GDM1 (cell line): ENCODE data around the gene CTDSPL2.
"Not testable (repeated sequence)": the region's sequence is repeated elsewhere in the genome, so short reads cannot be mapped to it uniquely, and the experiment has no call there.

Experiments used
- DNase-seq: peaks from one replicate; lab custom pipeline; 2025; lab: John Stamatoyannopoulos, UW

CTDSPL2 gene

DNA sequence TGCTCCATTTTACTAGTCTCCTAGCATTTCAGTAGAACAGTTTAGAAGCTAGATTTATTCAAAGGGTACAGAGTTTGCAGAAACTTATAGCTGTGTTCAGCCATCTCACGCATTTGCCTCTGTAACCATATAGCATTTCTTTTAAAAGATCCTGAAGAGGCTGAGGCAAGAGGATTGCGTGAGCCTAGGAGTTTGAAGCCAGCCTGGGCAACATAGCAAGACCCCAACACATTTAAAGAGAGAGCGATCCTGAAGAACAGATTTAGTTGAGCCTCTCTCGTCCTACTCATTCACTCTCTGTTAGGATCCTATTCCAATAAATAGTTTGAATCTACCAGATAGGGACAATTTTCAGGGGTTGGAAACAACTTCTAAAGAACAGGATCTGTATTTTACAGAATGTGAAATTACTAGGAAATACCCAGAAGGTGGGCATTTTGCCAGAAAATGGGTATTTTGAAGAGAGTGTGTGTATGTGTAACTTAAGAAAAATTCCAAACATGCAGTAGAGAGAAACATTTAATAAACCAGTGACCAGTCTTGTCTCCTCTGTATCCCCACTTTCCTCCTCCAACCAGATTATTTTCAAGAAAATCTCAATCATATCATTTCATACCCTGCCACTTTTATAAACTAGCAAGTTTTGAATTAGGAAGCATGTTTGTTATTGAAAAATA is 114.0 kb downstream of the CTDSPL2 start:
- no peak for DNase-seq

GRCh38 chr15:44542596-44542995 is 115.2 kb downstream of the CTDSPL2 start:
- DNase-seq: no peak

DNA sequence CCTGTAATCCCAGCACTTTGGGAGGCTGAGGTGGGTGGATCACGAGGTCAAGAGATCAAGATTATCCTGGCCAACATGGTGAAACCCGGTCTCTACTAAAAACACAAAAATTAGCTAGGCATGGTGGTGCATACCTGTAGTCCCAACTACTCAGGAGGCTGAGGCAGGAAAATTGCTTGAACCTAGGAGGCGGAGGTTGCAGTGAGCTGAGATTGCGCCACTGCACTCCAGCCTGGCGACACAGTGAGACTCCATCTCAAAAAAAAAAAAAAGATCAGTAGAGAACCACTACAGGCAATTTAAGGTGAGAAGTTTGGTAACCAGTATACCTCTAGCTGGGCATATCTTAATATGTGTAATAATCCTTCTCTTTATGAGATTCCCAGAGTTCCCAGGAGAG is 117.3 kb downstream of the CTDSPL2 start:
- DNase-seq: not testable (repeated sequence)

GRCh38 chr15:44545913-44546802 is 118.7 kb downstream of the CTDSPL2 start:
- DNase-seq: no peak

GRCh38 chr15:44549152-44549551 is 121.7 kb downstream of the CTDSPL2 start:
- not testable (repeated sequence) for DNase-seq

DNA sequence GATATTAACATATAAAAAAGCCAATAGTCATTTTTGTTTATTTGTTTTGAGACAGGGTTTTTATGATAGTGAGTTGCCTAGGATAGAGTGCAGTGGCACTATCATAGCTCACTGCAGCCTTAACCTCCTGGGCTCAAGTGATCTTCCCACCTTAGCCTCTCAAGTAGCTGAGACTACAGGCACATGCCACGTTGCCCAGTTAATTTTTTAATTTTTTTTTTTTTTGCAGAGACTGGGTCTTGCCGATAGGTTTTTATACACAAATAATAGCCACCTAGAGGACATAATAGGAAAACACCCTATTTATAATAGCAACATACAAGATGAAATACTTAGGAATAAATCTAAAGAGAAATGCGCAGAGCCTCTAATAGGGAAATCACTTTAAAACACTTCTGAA is 122.8 kb downstream of the CTDSPL2 start:
- no peak for DNase-seq

- DNase-seq: no peak
Observed at GRCh38 chr15:44550734-44551133, 123.3 kb downstream of the CTDSPL2 start.

DNA sequence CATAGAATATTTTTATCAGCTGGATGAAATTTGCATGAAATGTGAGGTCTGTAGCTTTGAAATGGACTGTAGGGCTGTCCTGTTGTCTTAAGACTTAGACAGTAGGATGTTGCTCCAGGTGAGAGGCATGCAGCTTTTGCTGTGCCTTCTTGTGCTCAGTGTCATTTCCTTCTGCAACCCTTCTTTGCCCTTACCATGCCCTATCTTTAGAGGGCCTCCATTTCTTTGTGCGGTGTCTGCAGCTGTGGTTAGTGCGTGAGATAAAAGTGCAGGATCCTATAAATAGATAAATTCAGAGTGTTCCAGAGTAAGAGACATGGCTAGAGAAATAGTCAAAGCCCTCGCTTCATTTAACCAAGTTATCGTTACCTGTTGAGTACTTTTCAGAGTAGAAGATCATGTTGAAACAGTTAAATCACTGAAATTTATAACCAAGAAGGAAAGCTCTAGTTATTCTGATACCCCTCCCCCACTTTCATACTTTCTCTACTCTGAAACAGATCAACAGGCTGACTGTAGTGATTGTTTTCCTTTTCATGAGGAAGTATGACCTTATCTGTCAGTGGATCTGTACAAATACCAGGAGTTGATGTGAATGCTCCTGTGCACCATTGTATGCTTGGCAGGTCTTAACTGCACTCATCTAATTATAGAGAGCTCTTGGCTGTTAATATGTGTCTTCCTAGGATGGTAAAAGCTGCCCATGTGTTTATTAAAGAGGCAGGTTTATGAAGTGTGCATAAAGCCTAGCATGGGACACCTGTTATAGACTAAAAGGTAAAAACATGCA is 127.7 kb downstream of the CTDSPL2 start:
- DNase-seq: no peak

GRCh38 chr15:44560926-44561325 is 133.5 kb downstream of the CTDSPL2 start:
- not testable (repeated sequence) for DNase-seq

- DNase-seq: no peak
Observed at GRCh38 chr15:44565387-44566154, 138.1 kb downstream of the CTDSPL2 start.

GRCh38 chr15:44566155-44566540 is 138.7 kb downstream of the CTDSPL2 start:
- DNase-seq: no peak

GRCh38 chr15:44568338-44568737 is 140.9 kb downstream of the CTDSPL2 start:
- DNase-seq: no peak

DNA sequence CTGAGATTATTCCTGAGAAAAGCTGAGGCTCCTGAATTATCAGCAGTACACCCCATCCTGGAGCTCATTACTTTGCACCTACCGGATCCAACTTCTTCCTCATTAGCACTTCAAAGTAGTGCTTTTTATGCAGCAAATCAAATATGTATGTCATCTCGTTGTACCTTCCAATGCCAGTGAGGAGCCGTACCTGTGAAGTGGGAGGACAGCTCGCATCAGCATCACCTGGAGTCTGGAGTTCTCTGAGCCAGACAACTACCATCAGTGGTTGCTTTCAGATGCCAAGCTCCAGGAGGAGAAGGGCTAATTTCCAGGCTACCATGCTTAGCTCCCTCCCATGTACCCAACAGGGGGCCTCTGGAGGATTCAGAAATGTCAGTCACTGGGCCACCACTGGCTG is 141.9 kb downstream of the CTDSPL2 start:
- no peak for DNase-seq

DNA sequence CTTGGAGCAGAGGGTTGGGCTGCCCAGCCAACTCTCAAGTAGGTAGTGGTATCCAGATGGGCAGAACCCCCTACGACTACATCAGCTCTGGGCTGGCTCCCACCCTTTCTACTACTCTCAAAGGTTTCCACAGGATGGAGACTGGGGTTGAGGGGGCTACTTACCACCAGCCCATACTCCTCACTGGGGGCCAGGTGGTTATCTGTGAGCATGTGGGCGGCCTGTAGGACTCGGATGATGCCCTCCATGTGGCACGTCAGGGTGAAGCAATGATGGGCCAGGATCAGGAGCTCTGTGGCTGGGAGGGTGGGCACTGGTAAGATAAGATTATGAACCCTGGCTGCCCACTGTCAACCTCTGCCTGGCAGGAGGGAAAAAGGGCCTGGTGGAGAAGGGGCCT is 142.9 kb downstream of the CTDSPL2 start:
- no peak for DNase-seq

DNA sequence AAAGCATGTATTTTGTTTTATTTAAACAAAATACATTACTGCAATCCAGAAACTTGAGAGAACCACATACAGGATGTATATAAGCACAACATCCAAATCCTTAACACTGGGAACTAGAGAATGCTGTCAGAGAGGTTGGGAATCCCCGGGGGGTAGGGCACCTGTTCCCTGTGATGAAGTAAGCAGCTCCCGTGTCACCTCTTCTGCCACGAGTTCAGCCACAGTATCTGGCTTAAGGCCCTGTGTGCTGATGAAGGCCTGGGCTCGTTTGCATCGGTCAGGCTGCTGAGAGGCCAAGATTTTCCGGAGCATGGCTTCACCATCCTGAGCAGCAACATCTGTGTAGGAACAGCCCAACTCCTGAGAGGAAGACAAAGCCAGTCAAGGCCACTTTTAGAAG is 146.0 kb downstream of the CTDSPL2 start:
- no peak for DNase-seq

- DNase-seq: no peak
Observed at GRCh38 chr15:44574734-44575133, 147.3 kb downstream of the CTDSPL2 start.
